H9 (cell line): Measurements from ENCODE around the gene ORM2. TPM values are rescaled to one million over a fixed set of nuclear protein-coding genes. Genes with fewer than 3 reads are reported as not detected.

ENCODE experiments used
- DNase-seq: peaks from one replicate; pipeline ENCODE4 v3.0.0-alpha.2; 2017
- H2AFZ ChIP-seq: one replicate; pipeline ENCODE4 v1.6.1; 2013; ENCODE audit warnings: mild to moderate bottlenecking, low read length, control low read depth, moderate library complexity
- H2AK5ac ChIP-seq: 2 replicates; pipeline ENCODE4 v1.6.1; 2013; ENCODE audit warnings: low read length, control low read depth, mixed read lengths; ENCODE audit not compliant: insufficient read length
- H2BK120ac ChIP-seq: one replicate; pipeline ENCODE4 v1.6.1; 2013; ENCODE audit warnings: low read depth, mild to moderate bottlenecking, low read length, control low read depth, inconsistent platforms; ENCODE audit not compliant: poor library complexity, severe bottlenecking
- H2BK12ac ChIP-seq: 2 replicates; pipeline ENCODE4 v1.6.1; 2013; ENCODE audit warnings: low read length, control low read depth, mixed read lengths, low read depth; ENCODE audit not compliant: insufficient read length
- H2BK15ac ChIP-seq: 2 replicates; pipeline ENCODE4 v1.6.1; 2013; ENCODE audit warnings: low read depth, low read length, control low read depth
- H2BK20ac ChIP-seq: one replicate; pipeline ENCODE4 v1.6.1; 2013; ENCODE audit warnings: low read depth, mild to moderate bottlenecking, low read length, control low read depth, inconsistent platforms; ENCODE audit not compliant: poor library complexity, severe bottlenecking
- H2BK5ac ChIP-seq: 2 replicates; pipeline ENCODE4 v1.6.1; 2013; ENCODE audit warnings: low read length, control low read depth, mixed read lengths; ENCODE audit not compliant: insufficient read length
- H3K14ac ChIP-seq: 2 replicates; pipeline ENCODE4 v1.6.1; 2013; ENCODE audit warnings: low read length, control low read depth; ENCODE audit not compliant: insufficient read depth
- H3K18ac ChIP-seq: 2 replicates; pipeline ENCODE4 v1.6.1; 2013; ENCODE audit warnings: low read depth, mild to moderate bottlenecking, mixed read lengths, low read length, control low read depth; ENCODE audit not compliant: insufficient read length
- H3K23ac ChIP-seq: 2 replicates; pipeline ENCODE4 v1.6.1; 2013; ENCODE audit warnings: low read length, control low read depth, mixed read lengths, low read depth; ENCODE audit not compliant: insufficient read length
- H3K23me2 ChIP-seq: 2 replicates; pipeline ENCODE4 v1.6.1; 2013; ENCODE audit warnings: low read depth, mild to moderate bottlenecking, mixed read lengths, low read length, control low read depth; ENCODE audit not compliant: insufficient read length, poor library complexity, severe bottlenecking
- H3K27ac ChIP-seq: 2 replicates; pipeline ENCODE4 v1.5.1; 2013; ENCODE audit warnings: low read length, control low read depth, mixed read lengths, low read depth; ENCODE audit not compliant: insufficient read length
- H3K27me3 ChIP-seq: 2 replicates; pipeline ENCODE4 v1.6.1; 2013; ENCODE audit warnings: low read length, control low read depth, inconsistent platforms; ENCODE audit not compliant: insufficient read depth
- H3K4ac ChIP-seq: 2 replicates; pipeline ENCODE4 v1.6.1; 2013; ENCODE audit warnings: low read depth, mild to moderate bottlenecking, control low read depth, inconsistent platforms, low read length, moderate library complexity
- H3K4me1 ChIP-seq: 2 replicates; pipeline ENCODE4 v1.6.1; 2013; ENCODE audit warnings: low read length, control low read depth, inconsistent platforms; ENCODE audit not compliant: insufficient read depth
- H3K4me2 ChIP-seq: 2 replicates; pipeline ENCODE4 v1.6.1; 2013; ENCODE audit warnings: low read length, control low read depth, mixed read lengths; ENCODE audit not compliant: insufficient read length, insufficient read depth
- H3K56ac ChIP-seq: 2 replicates; pipeline ENCODE4 v1.6.1; 2013; ENCODE audit warnings: low read depth, mild to moderate bottlenecking, mixed read lengths, low read length, control low read depth; ENCODE audit not compliant: insufficient read length
- H3K79me1 ChIP-seq: 2 replicates; pipeline ENCODE4 v1.6.1; 2013; ENCODE audit warnings: low read depth, mild to moderate bottlenecking, moderate library complexity, low read length, control low read depth, inconsistent platforms; ENCODE audit not compliant: insufficient read depth, poor library complexity, severe bottlenecking
- H3K79me2 ChIP-seq: 2 replicates; pipeline ENCODE4 v1.6.1; 2013; ENCODE audit warnings: low read length, control low read depth, inconsistent platforms; ENCODE audit not compliant: insufficient read depth
- H3K9ac ChIP-seq: 2 replicates; pipeline ENCODE4 v1.6.1; 2013; ENCODE audit warnings: low read length, control low read depth, mixed read lengths; ENCODE audit not compliant: insufficient read length; ENCODE audit errors: extremely low read depth
- H3K9me3 ChIP-seq: one replicate; pipeline ENCODE4 v1.6.1; 2013; ENCODE audit warnings: low read depth, low read length, inconsistent platforms; ENCODE audit not compliant: control insufficient read depth
- H3T11ph ChIP-seq: one replicate; pipeline ENCODE4 v1.6.1; 2013; ENCODE audit warnings: mild to moderate bottlenecking, low read length, control low read depth, inconsistent platforms
- H4K20me1 ChIP-seq: one replicate; pipeline ENCODE4 v1.6.1; 2013; ENCODE audit not compliant: control insufficient read depth, insufficient read length, insufficient read depth
- H4K5ac ChIP-seq: 2 replicates; pipeline ENCODE4 v1.6.1; 2013; ENCODE audit warnings: low read depth, mild to moderate bottlenecking, mixed read lengths, low read length, control low read depth; ENCODE audit not compliant: insufficient read length
- H4K8ac ChIP-seq: replicated peaks from 2 replicates; pipeline ENCODE4 v1.6.1; 2013; ENCODE audit warnings: low read length, control low read depth, mixed read lengths, low read depth; ENCODE audit not compliant: insufficient read length
- H4K91ac ChIP-seq: 2 replicates; pipeline ENCODE4 v1.6.1; 2013; ENCODE audit warnings: low read depth, mild to moderate bottlenecking, moderate library complexity, mixed read lengths, low read length, control low read depth; ENCODE audit not compliant: insufficient read length
- H3K27ac Mint-ChIP-seq, 3 experiments: 2 replicates in 2 of 3; 3 replicates in 1 of 3; pipeline ENCODE4 v1.8.0; 2020 to 2021; ENCODE audit warnings: mixed read lengths in 3 of 3, mild to moderate bottlenecking in 1 of 3, moderate library complexity in 1 of 3
- H3K27me3 Mint-ChIP-seq: 2 replicates; pipeline ENCODE4 v1.8.0; 2021; ENCODE audit warnings: low read depth, mild to moderate bottlenecking, moderate library complexity, mixed read lengths
- H3K36me3 Mint-ChIP-seq, 3 experiments: 2 replicates in 2 of 3; 3 replicates in 1 of 3; pipeline ENCODE4 v1.8.0; 2020 to 2021; ENCODE audit warnings: low read depth in 3 of 3, mixed read lengths in 3 of 3; ENCODE audit not compliant: insufficient read depth in 1 of 3
- H3K4me1 Mint-ChIP-seq, 2 experiments: 2 replicates each; pipeline ENCODE4 v1.8.0; 2020; ENCODE audit warnings: mixed read lengths in 2 of 2
- H3K4me3 Mint-ChIP-seq, 2 experiments: 2 replicates in 1 of 2; 3 replicates in 1 of 2; pipeline ENCODE4 v1.8.0; 2020 to 2021; ENCODE audit warnings: mild to moderate bottlenecking in 2 of 2, mixed read lengths in 2 of 2, moderate library complexity in 1 of 2
- H3K9me3 Mint-ChIP-seq, 2 experiments: 2 replicates in 1 of 2; 3 replicates in 1 of 2; pipeline ENCODE4 v1.8.0; 2020; ENCODE audit warnings: mild to moderate bottlenecking in 2 of 2, mixed read lengths in 2 of 2, moderate library complexity in 1 of 2
- WGBS: extraction: QIAGEN DNeasy Blood & Tissue Kit; methylation state at CpG from one replicate; pipeline ENCODE4 v1.1.7; 2013; ENCODE audit warnings: missing lambda C conversion rate, low lambda C conversion rate, mixed read lengths; ENCODE audit not compliant: insufficient read length; ENCODE audit errors: extremely low coverage; 5-methylcytosine and 5-hydroxymethylcytosine counted together
- total RNA-seq: library from RNA; stranded (reverse); gene quantifications from 2 replicates; pipeline ENCODE4 v1.2.1, GENCODE V29; 2021
- TF ChIP-seq, protein P1 (sequence below): fragments of 200-600 bp; sonication (generic); conservative IDR thresholded peaks from 3 replicates; pipeline ENCODE4 v1.8.0; 2021; ENCODE audit warnings: antibody characterized with exemption, mild to moderate bottlenecking

ORM2 gene
- total RNA-seq, 1 experiment from 2014 or later, result 1.2 TPM

DNA sequence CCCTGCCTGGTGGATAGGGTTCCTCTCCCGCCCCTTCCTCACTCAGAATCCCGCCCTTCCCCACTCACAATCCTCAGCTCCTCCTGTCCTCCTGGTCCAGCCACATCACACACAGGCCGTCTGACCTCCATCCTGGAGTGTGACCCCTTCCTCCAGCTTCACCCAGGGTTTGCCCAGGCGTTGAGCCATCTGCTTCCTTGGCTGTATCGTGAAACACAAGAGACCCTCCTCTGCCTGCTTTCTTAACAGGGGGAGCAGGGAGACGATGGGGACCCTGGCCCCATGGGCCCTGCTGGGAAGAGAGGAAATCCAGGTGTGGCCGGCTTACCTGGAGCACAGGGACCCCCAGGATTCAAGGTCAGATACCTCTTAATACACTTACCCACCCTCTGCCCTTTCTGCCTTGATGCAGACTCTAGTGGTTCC is 39.1 kb upstream of the ORM2 start:
- Histone ChIP-seq H3T11ph (no peak overlapping the region), H3K79me1 (no peaks in the 10 kb centered on the region), H4K20me1 (no peaks in the 10 kb centered on the region), H3K14ac (no peak overlapping the region), H2AK5ac (no peak overlapping the region), H3K23ac (no peak overlapping the region), H3K23me2 (no peaks in the 10 kb centered on the region), H4K8ac (no peak overlapping the region), H2BK15ac (no peak overlapping the region), H3K79me2 (no peaks in the 10 kb centered on the region), H2AFZ (no peak overlapping the region), H2BK120ac (no peak overlapping the region), H2BK5ac (no peak overlapping the region), H3K4me1 (0 out of 2 replicates have a peak, but pooled peaks cover 3% of the 10 kb centered on the region), H3K56ac (no peak overlapping the region), H3K27me3 (no peaks in the 10 kb centered on the region), H3K4ac (no peak overlapping the region), H4K5ac (no peak overlapping the region), H2BK20ac (no peak overlapping the region), H4K91ac (no peak overlapping the region), H3K27ac (no peak overlapping the region), H3K9ac (no peak overlapping the region), H3K18ac (no peak overlapping the region), H2BK12ac (no peak overlapping the region), H3K4me2 (no peak overlapping the region), H3K9me3 (peaks cover 5% of the 10 kb centered on the region)
- H3K27me3 Mint-ChIP-seq, result no peaks in the 10 kb centered on the region
- no CpG with 5 or more reads among the region's 7 CpGs for WGBS
- no peak for DNase-seq
- TF ChIP-seq, protein P1, sequence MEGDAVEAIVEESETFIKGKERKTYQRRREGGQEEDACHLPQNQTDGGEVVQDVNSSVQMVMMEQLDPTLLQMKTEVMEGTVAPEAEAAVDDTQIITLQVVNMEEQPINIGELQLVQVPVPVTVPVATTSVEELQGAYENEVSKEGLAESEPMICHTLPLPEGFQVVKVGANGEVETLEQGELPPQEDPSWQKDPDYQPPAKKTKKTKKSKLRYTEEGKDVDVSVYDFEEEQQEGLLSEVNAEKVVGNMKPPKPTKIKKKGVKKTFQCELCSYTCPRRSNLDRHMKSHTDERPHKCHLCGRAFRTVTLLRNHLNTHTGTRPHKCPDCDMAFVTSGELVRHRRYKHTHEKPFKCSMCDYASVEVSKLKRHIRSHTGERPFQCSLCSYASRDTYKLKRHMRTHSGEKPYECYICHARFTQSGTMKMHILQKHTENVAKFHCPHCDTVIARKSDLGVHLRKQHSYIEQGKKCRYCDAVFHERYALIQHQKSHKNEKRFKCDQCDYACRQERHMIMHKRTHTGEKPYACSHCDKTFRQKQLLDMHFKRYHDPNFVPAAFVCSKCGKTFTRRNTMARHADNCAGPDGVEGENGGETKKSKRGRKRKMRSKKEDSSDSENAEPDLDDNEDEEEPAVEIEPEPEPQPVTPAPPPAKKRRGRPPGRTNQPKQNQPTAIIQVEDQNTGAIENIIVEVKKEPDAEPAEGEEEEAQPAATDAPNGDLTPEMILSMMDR, result no peak
- H3K9me3 Mint-ChIP-seq, result peaks cover 10 to 12% of the 10 kb centered on the region in 2 experiments; a peak in 4 of 5 replicates
- H3K4me1 Mint-ChIP-seq, result peaks cover 11 to 22% of the 10 kb centered on the region in 2 experiments
- H3K36me3 Mint-ChIP-seq, result peaks cover 23 to 33% (median 28%) of the 10 kb centered on the region in 3 experiments
- peak overlapping the region in 1 of 3 experiments; percentile 89; a peak in 3 of 7 replicates for H3K27ac Mint-ChIP-seq
- no peak overlapping the region; a peak in 1 of 5 replicates for H3K4me3 Mint-ChIP-seq
